ENCODE data around the gene CCER1.

DNA sequence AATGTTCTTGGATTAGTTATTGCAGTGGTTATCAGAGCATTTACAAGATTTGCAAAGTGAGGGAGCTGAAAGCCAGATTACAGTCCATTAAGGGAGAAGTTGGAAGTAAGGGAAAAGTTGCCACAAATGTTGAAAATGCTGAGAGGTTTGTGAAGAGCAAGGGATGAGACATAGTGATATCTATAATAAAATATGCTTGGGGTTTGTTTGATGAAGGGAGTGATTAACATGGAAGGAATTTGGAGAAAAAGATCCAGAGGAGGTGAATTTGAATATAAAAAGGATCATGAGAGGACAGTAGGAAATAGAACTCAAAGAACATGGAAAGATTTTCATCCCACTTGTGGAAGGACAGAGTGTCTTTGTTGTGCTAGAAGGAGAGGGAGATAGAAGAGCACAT lies 19.3 kb upstream of the CCER1 start:
- TF ChIP-seq CTCF (IDR thresholded peaks at IDR 0.05) (no peak), EZH2 (IDR thresholded peaks at IDR 0.05; ENCODE audit: borderline replicate concordance, insufficient read depth, low read depth, low read length, poor library complexity, severe bottlenecking) (no peak)

Data from B cell (primary cell).